GM21360 (cell line): ENCODE measurements around the gene CYP4F12.

Source experiments
- ATAC-seq: cut with Tn5 transposase; IDR thresholded peaks from one replicate; pipeline ENCODE4 v1.9.1; 2021; ENCODE audit warnings: mild to moderate bottlenecking, moderate library complexity; ENCODE audit not compliant: unreplicated experiment

CYP4F12 gene

GRCh38 chr19:15702534-15702930, 29.6 kb downstream of the CYP4F12 start:
- no peak for ATAC-seq

GRCh38 chr19:15714638-15715037, 41.8 kb downstream of the CYP4F12 start:
- ATAC-seq, result no peak

- ATAC-seq, result no peak
These were observed 42.8 kb downstream of the CYP4F12 start for GRCh38 chr19:15715642-15716041.

- ATAC-seq, result no peak
These were observed 44.9 kb downstream of the CYP4F12 start for GRCh38 chr19:15717809-15718208.

- ATAC-seq, result no peak
These were observed 48.4 kb downstream of the CYP4F12 start for GRCh38 chr19:15721268-15721667.

GRCh38 chr19:15722956-15723355, 50.1 kb downstream of the CYP4F12 start:
- ATAC-seq, result no peak

- ATAC-seq, result no peak
These were observed 54.8 kb downstream of the CYP4F12 start, which contains the start of gene OR10H2 for GRCh38 chr19:15727724-15728123. Gene OR10H2, plus strand, starts transcription at chr19:15728024. Its CDS starts 20 bp downstream, at chr19:15728044.

- ATAC-seq, result no peak
These were observed 57.7 kb downstream of the CYP4F12 start for GRCh38 chr19:15730538-15730937.

- ATAC-seq, result no peak
These were observed 59.5 kb downstream of the CYP4F12 start for GRCh38 chr19:15732388-15732787.

- ATAC-seq, result no peak
These were observed 61.0 kb downstream of the CYP4F12 start for GRCh38 chr19:15733895-15734294.

GRCh38 chr19:15737722-15738121, 64.8 kb downstream of the CYP4F12 start, which contains the start of gene OR10H3:
Gene OR10H3, plus strand, starts transcription at chr19:15737985. Its CDS starts 3,408 bp downstream, at chr19:15741393.
- no peak for ATAC-seq

- ATAC-seq, result no peak
These were observed 67.9 kb downstream of the CYP4F12 start for GRCh38 chr19:15740785-15741184.
